ENCODE data around the gene ZMYND19.
A peak's percentile ranks its signal among the peaks of the same experiment; 100 is the strongest.
"Not testable (repeated sequence)": the region's sequence is repeated elsewhere in the genome, so short reads cannot be mapped to it uniquely, and the experiment has no call there.

ZMYND19 gene

DNA sequence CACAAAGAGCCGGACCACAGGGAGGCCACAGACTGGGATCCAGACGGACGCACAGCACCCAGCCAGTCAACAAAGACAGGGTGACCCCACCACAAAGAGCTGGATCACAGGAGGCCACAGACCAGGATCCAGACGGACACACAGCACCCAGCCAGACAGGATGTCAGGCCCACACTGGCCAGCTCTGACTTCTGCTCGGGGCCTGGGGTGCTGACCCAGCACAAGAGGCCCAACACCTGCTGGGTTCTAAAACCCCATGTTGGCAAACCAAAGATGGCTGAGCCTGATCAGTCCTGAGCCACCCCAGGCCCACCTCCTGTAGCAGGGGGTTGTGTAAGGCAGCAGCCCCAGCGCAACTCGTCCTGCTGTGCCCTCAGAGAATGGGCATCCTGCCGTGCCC, 6.4 kb downstream of the ZMYND19 start:
- DNase-seq = no peak

DNA sequence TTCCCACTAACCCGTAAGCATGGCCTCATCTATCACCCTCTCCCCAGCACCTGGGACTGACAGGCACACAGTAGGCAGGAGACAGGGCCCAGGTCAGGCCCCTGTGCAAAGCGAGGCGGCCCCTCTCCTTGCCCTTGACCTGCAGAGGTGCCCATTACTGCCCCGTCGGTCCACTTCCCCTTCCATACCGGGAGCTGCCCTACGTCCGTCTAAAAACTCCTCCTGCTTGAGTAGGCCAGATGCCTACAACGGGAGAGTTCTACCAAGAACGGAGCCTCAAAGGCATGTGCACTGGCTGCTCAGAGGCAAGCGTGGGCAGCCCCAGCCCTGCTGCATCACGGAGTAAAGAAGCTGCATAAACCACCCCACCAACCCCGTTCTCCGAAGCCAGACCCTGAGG, 7.0 kb downstream of the ZMYND19 start:
- DNase-seq = no peak

DNA sequence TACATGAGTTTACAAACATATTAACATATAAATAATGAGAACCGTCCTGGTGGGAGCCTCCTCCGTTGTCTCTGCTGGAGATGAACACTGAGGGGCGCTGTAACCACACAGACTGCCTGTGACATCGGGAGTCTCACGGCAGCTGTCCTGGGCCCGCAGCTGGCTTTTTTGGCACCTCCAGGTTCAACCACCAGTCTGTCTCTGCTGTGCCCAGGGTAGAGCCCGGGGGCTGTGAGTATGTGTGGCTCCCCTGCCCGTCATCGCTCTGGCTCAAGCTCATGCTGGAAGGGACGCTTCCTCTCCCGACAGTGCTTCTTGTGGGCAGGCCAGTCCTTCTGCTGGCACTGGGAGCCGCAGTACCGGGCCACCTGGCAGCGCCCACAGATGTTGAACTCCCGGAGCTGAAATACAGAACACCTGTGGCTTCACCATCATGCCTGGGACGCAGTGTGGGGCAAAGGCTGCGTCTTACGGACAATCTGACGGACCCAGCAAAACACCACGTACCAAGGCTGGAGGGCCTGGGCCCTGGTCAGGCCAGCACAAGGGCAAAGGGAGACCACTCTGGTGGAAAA, 7.9 kb downstream of the ZMYND19 start:
- no peak for DNase-seq

DNA sequence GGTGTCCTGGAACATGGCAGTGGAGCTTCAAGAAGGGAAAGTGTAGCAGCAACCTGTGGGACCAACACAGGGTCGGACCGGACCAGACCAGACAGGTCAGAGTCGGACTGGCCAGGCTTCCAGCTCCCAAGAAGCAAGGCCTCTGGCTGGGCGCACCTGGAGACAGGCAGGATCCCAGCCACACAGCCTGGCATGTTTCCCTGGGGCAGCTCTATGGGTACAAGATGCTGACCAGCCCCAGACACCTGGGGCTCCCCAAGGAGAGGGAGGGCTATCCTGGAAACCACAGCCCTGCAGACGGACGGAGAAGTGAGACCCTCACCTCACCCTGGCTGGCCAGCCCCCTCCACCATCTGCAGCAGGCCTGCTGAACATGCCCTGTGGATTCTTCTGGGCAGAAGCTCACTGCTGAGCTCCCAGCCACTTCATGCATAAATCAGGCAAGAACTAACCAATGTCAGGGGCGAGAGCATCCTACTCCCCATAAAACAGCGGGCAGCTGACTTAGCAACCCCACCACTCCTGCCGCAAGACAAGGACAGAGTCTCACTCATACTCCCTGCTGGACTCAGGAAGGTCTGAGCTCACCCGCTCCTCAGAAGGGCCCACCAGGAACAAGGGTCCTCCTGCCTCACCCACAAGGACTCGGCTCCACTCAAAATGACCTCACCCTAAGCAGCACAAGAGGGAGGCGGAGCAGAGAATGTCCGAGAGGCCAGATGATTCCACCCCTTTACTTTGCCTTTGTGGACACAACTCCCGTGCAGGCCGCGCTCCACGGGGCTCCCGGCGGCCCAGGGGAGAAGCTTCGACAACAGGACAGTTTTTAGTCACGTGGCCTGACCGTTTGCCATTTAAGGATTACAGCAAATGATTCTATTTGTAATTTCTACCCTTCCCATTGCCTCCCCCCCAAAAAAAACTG, 8.7 kb downstream of the ZMYND19 start:
- DNase-seq = no peak

DNA sequence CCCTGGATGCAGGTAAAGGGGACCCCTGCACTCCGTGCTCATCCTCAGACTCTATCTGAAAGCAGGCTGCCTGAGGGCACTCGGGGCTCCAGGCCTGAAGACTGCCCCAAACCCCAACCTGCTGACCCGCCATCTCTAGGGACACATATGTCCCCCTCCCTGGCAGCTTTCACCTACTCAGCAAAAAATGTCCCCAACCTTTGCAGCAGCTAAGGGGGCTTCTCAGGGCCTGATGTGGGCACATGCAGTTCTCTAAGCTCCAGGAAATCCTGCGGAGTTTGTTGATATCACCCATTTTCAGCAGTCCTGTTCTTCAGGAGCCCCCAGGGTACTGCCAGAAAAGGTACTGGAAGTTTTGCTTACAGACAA, 9.4 kb downstream of the ZMYND19 start:
- no peak for DNase-seq

DNA sequence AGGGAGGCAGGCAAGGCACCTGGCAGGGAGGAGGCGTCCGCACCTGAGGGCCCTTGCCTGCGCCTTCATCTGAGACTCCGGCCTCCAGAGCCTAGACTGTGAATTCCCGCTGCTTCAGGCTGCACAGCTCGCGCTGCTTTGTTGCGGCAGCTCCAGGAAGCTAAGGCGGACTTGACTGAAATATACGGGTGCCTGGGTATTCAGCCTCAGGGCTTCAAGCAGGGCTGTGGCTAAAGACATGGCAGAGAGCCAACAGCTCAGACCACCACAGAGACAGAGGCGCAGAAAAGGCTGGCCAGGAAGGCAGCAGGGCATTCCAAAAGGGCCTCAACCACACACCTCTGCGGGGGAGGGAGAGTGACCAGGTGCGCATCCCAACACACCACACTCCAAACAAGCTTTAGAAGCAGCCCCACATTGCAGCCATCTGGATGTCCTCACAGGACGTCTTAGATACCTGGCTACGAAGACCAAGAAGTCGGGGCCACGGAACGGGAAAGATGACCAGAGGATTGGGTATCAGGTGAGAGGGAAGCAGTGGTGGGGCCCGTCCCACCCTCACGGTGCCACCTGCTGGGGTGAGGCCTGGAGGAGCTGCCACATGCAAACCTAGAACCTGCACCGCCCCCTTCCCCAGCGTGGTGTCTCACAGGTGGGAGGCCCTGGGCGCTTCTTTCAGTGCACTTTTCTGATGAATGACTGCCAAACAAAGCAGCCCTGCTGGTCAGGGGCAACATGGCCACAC, 9.9 kb downstream of the ZMYND19 start:
- no peak for DNase-seq

DNA sequence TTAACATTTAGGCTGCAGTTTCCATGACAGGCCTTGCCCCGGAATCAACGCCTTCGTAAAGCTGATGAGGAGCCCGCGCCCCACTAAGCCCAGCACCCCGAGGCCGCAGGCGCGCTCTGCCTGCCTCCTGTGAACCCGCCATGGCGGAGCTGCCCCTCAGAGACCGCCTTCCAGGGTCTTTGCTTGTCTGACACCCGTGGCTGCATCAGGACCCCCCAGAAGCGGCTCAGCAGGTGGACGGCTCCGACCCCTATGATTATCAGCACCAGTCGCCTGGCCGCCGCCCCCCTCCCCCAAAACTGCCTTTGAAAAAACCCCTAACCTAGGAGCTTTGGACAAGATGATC, 11.1 kb downstream of the ZMYND19 start:
- DNase-seq = no peak

DNA sequence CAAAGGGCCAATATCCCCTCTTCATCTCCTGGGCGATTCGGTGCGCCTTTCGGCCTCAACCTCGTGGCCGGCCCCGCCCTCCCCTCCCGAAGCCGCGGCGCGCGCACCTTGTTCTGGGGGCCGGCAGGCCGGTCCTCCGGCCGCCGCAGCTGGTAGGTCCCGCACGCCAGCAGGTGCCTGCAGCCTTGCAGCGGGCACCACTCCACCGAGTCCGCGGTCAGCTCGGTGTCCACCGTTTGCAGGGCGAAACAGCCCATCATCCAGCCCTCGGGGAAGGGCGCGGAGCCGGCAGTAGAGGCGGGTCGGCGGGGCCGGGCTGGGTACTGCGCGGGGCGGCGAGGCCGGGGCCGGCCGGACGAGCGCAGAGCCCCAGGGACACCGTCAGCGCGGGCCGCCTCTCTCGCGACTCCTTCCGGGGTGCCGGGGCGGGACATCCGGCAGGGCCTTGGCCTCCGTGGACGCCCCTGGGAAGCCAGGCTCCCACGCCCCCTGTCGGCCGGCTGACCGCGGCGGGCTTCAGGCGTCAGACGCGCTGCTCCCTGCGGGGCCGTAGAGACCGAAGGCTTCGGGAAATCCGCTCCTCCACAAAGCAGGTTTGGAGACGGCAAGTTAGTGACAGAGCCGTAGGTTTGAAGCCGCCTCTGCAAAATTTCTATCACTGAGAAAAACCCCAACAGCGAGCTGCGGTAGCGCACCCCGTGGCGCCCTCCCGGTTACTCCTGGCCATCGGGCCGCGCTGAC, 11.6 kb downstream of the ZMYND19 start, which contains the start of gene DPH7:
Gene DPH7, minus strand, starts transcription at position 408 of the 741 bp plus-strand sequence. Its CDS starts 148 bp downstream, at position 260.
- DNase-seq = peak; percentile 88

DNA sequence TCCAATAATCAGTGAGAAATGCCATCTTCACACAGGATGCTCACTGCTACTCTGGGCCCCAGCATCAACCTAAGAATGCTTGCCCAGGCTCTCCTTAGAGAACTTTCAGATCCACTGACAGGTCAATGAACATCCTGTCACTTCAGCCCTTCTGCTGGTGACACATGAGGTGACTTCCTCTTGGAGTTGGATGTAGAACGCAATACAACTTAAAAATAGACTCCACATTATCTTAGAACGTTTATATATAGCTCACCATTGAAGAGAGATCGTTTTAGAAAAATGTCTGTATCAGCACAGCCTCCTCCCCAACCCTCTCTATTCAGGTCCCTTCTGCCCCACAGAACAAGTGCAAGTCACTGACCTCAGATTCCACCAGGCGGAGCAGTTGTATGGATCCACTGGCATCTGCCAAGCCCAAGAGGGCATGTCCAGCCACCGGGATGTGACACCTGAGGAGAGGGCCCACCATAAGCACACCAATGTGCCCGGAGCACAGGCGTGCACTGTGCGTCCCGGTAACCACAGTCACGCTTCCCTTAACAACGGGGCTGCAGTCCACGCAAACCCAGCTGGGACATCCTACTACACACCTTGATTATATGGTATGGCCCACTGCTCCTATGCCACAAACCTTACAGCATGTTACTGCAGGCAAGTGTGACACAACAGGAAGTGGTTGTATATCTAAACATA, 14.4 kb downstream of the ZMYND19 start:
- DNase-seq = no peak

DNA sequence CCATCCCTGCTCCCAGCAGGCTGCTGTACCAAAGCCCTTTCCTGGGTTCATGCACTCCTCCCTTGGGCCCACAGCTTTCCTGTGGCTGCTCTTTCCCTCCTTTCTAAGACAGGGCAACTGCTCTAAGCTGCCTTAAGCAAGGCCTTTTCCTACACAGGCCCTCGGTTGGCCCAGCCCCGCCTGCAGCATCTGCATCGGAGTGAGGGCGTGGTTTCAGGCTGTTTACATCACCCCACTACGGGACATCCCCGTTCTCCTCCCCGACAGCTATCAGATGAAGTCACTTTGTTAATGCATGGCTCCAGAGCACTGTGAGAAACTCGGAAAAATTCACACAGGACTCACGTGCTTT, 15.0 kb downstream of the ZMYND19 start:
- DNase-seq = no peak

DNA sequence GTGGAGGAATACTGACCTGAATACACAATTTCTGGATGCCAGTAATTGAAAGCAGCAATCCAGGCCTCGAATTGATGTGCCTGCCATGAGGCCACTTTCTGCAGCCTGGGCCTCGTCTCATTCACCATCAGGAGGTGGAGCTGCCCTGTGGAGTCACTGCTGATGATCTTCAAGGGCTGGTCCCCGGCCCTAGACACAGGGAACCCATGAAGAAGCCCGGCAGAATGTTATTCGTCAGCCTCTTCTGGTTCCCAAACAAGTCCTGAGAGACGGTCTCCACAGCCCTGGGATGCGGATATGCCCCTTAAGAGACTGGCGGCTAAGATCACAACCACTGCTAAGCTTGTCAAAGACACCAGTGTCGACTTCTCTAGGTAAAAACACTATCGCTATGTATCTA, 16.1 kb downstream of the ZMYND19 start:
- DNase-seq = no peak

DNA sequence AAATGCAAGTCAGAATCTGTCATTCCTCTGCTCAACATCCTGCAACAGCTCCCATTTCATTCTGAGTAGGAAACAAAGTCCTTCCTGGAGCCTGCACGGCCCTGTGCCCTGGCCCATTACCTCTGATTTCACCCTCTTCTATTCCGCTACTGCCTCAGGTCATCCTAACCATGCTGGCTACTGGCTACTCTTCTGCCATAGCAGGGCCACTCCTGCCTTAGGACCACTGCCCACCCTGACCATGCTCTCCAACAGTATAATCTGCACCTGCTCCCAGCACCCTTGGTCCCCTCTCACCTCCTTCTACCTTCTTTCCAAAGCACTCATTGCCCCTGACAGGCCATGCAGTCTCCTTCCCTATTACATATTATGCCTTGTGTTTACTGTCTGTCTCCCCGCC, 19.7 kb downstream of the ZMYND19 start:
- DNase-seq = no peak

DNA sequence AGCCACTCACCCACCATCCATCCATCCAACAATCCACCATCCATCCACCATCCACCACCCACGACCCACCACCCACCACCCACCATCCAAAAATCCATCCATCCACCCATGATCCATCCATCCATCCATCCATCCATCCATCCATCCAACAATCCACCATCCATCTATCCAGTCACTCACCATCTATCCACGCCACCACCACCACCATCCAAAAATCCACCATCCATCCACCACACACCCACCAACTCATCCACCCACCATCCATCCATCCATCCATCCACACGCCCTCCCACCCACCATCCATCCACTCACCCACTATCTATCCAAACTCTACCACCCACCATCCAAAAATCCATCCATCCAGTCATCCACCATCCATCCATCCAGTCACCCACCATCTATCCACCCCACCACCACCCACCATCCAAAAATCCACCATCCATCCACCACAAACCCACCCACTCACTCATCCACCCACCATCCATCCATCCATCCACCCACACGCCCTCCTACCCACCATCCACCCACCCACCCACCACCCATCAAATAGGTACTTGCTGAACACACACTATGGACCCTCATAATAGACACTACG, 20.6 kb downstream of the ZMYND19 start:
- DNase-seq = no peak

DNA sequence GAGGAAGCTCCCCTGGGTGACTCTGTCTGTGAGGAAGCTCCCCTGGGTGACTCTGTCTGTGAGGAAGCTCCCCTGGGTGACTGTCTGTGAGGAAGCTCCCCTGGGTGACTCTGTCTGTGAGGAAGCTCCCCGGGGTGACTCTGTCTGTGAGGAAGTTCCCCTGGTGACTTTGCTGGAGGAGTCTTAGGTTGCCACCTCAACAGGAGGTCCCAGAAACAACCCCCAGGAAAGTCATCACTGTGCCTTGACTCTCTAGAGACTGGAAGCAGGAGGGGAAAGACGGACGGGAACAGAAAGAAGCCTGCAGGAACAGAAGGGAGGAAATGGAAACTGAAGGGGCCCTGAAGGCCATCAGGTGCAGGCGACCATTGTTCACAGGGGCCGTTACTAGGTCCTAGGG, 21.9 kb downstream of the ZMYND19 start:
- DNase-seq = not testable (repeated sequence)

DNA sequence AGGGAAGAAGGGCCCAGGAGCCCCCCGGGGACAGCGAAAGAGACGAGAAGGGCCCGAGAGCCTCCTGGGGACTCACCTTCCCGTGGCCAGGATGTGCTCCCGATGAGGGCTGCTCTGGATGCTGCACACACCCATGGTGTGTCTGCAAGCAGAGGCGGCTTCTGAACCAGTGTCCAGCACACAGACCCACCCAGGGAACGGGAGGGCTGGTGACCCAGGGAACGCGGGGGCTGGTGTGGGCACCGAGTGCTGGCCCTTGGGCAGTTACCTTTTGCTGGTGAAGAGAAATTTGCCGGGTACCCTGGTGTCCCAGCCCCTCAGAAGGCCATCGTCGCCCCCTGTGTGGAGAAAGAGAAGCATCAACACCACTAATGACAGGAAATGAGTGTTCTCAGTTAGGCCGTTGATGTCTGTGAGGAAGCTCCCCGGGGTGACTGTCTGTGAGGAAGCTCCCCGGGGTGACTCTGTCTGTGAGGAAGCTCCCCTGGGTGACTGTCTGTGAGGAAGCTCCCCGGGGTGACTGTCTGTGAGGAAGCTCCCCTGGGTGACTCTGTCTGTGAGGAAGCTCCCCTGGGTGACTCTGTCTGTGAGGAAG, 25.4 kb downstream of the ZMYND19 start:
- DNase-seq = no peak

DNA sequence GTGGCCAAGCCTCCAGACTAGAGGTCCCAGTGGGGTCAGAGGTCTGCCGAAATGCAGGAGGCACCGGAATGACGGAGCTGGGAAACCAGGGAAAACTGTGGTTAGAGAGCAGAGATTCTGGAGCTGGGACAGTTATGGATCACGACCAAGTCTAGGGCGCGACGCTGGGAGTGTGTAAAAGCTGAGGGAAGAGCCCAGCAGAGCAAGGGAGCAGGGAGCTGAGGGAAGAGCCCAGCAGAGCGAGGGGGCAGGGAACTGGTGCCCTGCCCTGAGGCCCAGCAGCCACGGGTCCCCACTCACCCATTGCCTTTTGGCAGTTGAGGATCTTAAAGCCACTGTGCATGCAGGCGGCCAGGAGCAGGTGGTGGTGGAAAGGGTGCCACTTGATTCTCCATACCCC, 26.2 kb downstream of the ZMYND19 start:
- DNase-seq = no peak

DNA sequence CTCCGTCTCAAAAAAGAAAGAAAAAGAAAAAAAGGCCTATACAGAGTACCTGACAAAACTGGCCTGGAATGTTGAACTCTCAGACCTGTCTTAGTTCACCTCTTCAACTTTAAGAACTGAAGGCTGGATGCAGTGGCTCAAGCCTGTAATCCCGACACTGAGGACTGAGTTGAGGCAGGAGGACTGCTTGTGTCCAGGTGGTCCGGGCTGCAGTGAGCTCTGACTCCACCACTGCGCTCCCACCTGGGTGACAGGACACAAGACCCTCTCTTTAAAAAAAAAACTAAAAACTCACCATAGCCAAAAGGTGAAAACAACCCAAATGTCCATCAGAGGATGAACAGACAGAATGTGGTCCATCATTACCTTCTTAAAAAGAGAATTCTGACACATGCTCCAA, 32.2 kb downstream of the ZMYND19 start:
- DNase-seq = no peak

DNA sequence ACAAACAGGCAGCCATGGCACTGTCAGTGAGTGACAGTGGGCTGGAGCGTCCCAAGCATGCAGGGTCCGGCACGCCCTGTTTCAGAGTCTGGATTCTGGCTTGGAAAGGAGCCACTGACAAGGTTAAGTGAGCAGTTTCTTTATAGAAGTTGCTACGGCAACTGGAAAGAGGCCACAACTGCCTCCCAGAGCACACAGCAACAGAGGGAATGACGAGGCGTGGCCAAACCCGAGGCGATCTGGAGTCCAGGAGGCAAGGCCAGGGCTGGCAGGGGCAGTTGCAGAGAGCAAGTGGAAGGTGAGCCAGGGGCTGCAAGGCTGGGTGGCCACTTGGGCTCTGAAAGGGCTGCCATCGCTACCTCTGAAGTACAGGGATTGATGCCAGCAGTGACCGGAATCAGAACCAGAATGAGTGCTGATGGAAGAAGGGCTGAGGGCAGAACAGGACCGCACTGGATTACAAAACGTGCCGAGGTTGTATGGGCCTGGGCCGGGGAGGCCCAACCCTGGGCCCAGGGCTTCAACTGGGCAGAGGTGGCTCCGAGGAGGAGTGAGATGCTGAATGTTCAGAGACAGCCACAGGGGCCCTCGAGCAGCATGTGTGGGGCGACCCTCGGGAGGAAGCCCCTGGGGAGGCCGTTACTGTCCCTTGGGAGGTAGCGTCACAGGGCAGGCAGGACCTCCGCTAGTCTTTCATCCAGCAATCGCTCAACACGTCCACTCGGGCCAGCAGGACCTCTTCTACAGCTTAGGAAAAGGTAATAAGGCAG, 34.1 kb downstream of the ZMYND19 start:
- no peak for DNase-seq

DNA sequence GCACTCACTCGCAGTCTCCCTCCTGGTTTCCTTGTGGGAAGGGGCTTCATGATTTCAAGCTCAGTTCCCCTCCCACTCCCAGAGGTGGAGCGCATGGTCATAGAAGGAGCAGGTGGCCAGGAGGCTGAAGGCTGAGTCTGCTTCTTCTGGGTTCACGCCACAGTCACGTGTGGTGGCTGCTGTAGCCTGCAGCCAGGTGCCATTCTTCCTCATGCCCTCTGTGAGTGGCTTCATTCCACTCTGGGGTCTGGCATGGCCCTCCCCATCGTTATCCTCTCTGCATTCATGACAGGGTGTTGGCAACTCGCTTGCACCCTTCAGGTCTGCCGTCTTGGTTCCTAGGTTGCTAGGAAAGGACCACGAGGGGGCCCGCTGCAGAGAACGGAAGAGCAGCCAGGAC, 35.1 kb downstream of the ZMYND19 start:
- no peak for DNase-seq

DNA sequence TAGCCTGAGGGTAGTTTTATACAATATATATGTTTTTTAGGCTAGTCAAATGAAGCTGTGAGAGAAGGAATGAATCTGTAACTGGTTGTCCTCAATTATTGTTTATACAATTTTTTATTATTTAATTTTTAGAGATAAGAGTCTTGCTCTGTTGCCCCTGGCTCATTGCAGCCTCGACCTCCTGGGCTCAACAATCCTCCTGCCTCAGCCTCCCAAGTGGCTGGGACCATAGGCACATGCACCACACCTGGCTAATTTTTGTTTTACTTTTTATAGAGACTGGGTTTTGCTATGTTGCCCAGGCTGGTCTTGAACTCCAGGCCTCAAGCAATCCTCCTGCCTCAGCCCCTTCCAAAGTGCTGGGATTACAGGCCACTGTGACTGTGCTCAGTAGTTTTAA, 36.0 kb downstream of the ZMYND19 start:
- DNase-seq = no peak

DNA sequence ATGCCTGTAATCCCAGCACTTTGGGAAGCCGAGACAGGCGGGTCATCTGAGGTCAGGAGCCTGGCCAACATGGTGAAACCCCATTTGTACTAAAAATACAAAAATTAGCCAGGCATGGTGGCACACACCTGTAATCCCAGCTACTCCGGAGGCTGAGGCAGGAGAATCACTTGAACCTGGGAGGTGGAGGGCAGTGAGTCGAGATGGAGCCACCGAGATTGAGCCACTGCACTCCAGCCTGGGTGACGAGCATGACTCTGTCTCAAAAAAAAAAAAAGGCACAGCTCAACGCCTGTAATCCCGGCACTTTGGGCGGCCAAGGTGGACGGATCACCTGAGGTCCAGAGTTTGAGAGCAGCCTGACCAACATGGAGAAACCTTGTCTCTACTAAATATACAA, 36.7 kb downstream of the ZMYND19 start:
- not testable (repeated sequence) for DNase-seq
